LNCaP clone FGC (cell line): Measurements from ENCODE around the gene CDH12.
"Not testable (repeated sequence)": the region's sequence is repeated elsewhere in the genome, so short reads cannot be mapped to it uniquely, and the experiment has no call there.

Source experiments
- DNase-seq: peaks from one replicate; pipeline ENCODE4 v3.0.0-alpha.2; 2011; ENCODE audit warnings: low read depth
- H3K4me3 ChIP-seq: 2 replicates; pipeline ENCODE4 v1.5.1; 2011; ENCODE audit warnings: mild to moderate bottlenecking, low read depth, low read length, control low read depth
- TF ChIP-seq, protein P1 (sequence below): IDR thresholded peaks from 2 replicates; pipeline ENCODE4 v1.5.1; 2012; ENCODE audit warnings: mild to moderate bottlenecking; ENCODE audit not compliant: control insufficient read depth, insufficient read depth; ENCODE audit errors: extremely low read depth

Gene CDH12

GRCh38 chr5:22889720-22890119 is 36.6 kb upstream of the CDH12 start:
- TF ChIP-seq, protein P1, sequence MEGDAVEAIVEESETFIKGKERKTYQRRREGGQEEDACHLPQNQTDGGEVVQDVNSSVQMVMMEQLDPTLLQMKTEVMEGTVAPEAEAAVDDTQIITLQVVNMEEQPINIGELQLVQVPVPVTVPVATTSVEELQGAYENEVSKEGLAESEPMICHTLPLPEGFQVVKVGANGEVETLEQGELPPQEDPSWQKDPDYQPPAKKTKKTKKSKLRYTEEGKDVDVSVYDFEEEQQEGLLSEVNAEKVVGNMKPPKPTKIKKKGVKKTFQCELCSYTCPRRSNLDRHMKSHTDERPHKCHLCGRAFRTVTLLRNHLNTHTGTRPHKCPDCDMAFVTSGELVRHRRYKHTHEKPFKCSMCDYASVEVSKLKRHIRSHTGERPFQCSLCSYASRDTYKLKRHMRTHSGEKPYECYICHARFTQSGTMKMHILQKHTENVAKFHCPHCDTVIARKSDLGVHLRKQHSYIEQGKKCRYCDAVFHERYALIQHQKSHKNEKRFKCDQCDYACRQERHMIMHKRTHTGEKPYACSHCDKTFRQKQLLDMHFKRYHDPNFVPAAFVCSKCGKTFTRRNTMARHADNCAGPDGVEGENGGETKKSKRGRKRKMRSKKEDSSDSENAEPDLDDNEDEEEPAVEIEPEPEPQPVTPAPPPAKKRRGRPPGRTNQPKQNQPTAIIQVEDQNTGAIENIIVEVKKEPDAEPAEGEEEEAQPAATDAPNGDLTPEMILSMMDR, result peak; percentile 26; the same call in 1 of the 2 replicates
- no peak for DNase-seq
- H3K4me3 ChIP-seq, result no peak overlapping the region

- DNase-seq, result no peak
- no peak overlapping the region for H3K4me3 ChIP-seq
- TF ChIP-seq, protein P1, result no peak
Observed at GRCh38 chr5:22887566-22887965, 34.4 kb upstream of the CDH12 start.

GRCh38 chr5:22858911-22859310 is 5.8 kb upstream of the CDH12 start:
- not testable (repeated sequence) for H3K4me3 ChIP-seq, DNase-seq

- no peak for DNase-seq
- TF ChIP-seq, protein P1, result no peak
- H3K4me3 ChIP-seq, result no peak overlapping the region
Observed at GRCh38 chr5:22855824-22856223, 2.7 kb upstream of the CDH12 start.

GRCh38 chr5:22850981-22851380 is 2.2 kb downstream of the CDH12 start:
- no peak for DNase-seq
- TF ChIP-seq, protein P1, result no peak
- H3K4me3 ChIP-seq, result no peak overlapping the region

GRCh38 chr5:22846693-22847092 is 6.5 kb downstream of the CDH12 start:
- H3K4me3 ChIP-seq, result no peak overlapping the region
- TF ChIP-seq, protein P1, result no peak
- no peak for DNase-seq

DNA sequence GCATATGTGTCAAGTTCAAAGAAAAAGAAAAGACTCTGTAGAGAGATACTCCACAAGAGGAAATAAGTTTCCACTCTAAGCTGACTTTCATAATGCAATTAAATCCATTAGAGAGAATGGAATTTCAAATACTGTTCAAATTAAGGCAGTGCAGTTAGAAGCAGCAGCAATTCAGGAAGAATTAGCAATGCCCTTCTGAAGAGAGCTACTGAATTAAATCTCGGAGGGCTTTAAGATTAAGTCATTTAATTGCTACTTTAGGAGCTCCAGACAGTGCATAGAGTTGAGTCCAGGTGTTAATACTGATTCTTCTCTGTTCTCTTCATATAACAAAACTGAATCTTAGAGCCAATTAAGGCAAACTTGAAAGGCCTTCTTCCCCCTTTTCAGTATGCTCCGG is 8.5 kb downstream of the CDH12 start:
- DNase-seq, result no peak
- TF ChIP-seq, protein P1, result no peak
- H3K4me3 ChIP-seq, result no peak overlapping the region
